HEK293T (cell line): ENCODE measurements around the gene DLG2.

Experiments used
- BHLHE40 ChIP-seq: fragments of 450-650 bp; IDR thresholded peaks from 2 replicates; pipeline ENCODE4 v1.6.1; 2016; ENCODE audit warnings: mild to moderate bottlenecking, moderate library complexity, borderline replicate concordance
- ELF4 ChIP-seq: fragments of 450-650 bp; IDR thresholded peaks from 2 replicates; pipeline ENCODE4 v1.6.1; 2017; ENCODE audit warnings: antibody characterized with exemption
- FOXA1 ChIP-seq: fragments of 450-650 bp; IDR thresholded peaks from 2 replicates; pipeline ENCODE4 v1.6.1; 2016; ENCODE audit warnings: mild to moderate bottlenecking
- FOXK2 ChIP-seq: fragments of 450-650 bp; IDR thresholded peaks from 2 replicates; pipeline ENCODE4 v1.6.1; 2016; ENCODE audit warnings: mild to moderate bottlenecking
- SUZ12 ChIP-seq: fragments of 450-650 bp; IDR thresholded peaks from 2 replicates; pipeline ENCODE4 v1.6.1; 2016; ENCODE audit warnings: mild to moderate bottlenecking
- ZNF384 ChIP-seq: fragments of 450-650 bp; IDR thresholded peaks from 2 replicates; pipeline ENCODE4 v1.6.1; 2016

DNA sequence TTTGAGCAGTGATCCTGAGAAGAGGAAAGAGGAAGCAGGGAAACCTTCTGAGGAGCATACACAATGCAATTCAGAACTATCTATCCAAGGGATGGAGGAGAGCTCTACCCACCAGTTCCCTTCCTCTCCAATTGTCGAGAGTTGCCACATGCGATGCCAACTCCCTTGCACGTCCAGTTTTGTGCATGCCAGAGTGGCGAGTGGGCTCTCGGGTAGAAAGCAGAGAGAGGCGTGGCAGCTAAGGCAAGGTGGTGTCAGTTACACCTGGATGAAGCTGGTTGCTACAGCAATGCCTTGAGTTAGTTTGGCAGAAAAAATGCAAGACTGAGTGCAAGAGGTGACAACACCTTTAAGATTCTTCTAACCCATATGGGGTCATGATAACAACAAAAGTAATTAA is 1920.6 kb downstream of the DLG2 start:
- TF ChIP-seq FOXK2 (no peak), SUZ12 (no peak), ZNF384 (no peak), FOXA1 (no peak), ELF4 (no peak), BHLHE40 (no peak)
